ENCODE measurements around the gene VEPH1. TPM values are rescaled to one million over a fixed set of nuclear protein-coding genes. Genes with fewer than 3 reads are reported as not detected.

VEPH1 gene
- total and polyA plus RNA-seq, 9 of the 15 experiments (the other 6 are each of a cell fraction or from before 2014, with no cell fraction given), result 4.5 to 15.6 (median 5.8) TPM

DNA sequence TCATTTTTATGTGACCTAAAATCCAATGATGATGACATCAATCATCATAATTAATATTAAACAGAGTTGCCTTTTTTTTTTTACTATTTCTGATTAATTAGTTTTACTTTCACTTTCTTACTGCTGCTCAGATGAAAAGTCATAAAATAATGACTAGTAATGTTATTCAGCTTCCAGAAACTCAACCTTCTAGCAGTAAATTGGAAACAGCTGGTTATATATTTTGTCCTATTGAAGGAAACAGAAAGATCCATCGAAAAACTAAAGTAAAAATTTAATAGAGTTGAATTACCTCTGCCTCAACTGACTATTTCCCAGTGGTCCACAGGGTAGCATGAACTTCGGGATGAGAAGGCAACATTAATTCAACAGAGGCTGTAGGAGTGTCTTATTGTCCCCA lies 173.7 kb downstream of the VEPH1 start (continued):
- TF ChIP-seq, protein P1, sequence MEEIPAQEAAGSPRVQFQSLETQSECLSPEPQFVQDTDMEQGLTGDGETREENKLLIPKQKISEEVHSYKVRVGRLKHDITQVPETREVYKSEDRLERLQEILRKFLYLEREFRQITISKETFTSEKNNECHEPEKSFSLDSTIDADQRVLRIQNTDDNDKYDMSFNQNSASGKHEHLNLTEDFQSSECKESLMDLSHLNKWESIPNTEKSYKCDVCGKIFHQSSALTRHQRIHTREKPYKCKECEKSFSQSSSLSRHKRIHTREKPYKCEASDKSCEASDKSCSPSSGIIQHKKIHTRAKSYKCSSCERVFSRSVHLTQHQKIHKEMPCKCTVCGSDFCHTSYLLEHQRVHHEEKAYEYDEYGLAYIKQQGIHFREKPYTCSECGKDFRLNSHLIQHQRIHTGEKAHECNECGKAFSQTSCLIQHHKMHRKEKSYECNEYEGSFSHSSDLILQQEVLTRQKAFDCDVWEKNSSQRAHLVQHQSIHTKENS (CRISPR knock-in tag; IDR thresholded peaks at IDR 0.05), result no peak

DNA sequence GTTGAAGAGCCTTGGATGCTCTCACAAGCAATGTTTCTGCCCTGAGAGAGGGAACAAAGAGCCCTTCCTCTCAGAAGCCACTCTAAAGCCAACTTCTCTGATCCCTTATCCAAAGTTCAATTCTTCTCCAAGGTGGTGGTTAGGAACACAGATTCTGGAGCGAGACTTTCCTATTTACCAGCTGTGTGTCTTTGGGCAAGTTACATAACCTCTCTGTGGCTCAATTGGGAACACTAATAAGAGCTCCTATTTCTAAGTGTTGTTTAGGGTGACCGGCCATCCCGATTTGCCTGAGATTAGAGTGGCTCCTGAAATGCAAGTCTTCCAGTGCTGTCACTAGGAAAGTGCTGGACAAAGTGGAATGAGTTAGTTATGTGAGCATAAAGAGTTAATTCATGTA lies 175.4 kb downstream of the VEPH1 start:
- Histone ChIP-seq H4K20me1 (replicated peaks; ENCODE audit: control insufficient read depth, insufficient read depth, low read length) (no peaks in the 10 kb centered on the region), H3K9me3 (replicated peaks; ENCODE audit: control insufficient read depth, insufficient read depth, low read depth, low read length) (no peaks in the 10 kb centered on the region), H3K4me3 (no peak overlapping the region), H3K4me1 (replicated peaks in 1 of 2; ENCODE audit: control insufficient read depth in 2 of 2, insufficient read depth in 2 of 2, low read length in 2 of 2) (no peaks in the 10 kb centered on the region), H2AFZ (ENCODE audit: low read depth, low read length) (no peak overlapping the region), H3K9me1 (ENCODE audit: control insufficient read depth, insufficient read depth, low read length) (no peaks in the 10 kb centered on the region), H3K27ac (ENCODE audit: extremely low read depth, low read depth, low read length) (no peak overlapping the region), H3K4me2 (ENCODE audit: insufficient read depth, low read length) (no peak overlapping the region), H3K36me3 (ENCODE audit: control insufficient read depth, insufficient read depth, low read length) (no peaks in the 10 kb centered on the region), H3K27me3 (ENCODE audit: control insufficient read depth in 2 of 2, insufficient read depth in 2 of 2, low read length in 2 of 2) (no peaks in the 10 kb centered on the region), H3K9ac (ENCODE audit: insufficient read depth in 1 of 2, low read depth in 2 of 2, low read length in 2 of 2) (no peak overlapping the region), H3K79me2 (ENCODE audit: control insufficient read depth, insufficient read depth, low read length) (no peaks in the 10 kb centered on the region)
- no TSS peak for BruUV-seq (replicated peaks)
- in situ Hi-C loops (cut with MboI) (no loop called here), intact Hi-C loops (cut with micrococcal nuclease) (no loop called here)
- FAIRE-seq (no peak), ATAC-seq (no peak), DNase-seq (ENCODE audit: extremely low read depth in 1 of 4, low spot score in 3 of 4) (no peak)
- CTCF ChIA-PET (ENCODE audit: low intra/inter-chr PET ratio), result no interaction called here
- POLR2A ChIA-PET, result interaction anchor here (1.5 kb wide), 1 partner anchor 26 kb away, joined by 3 read pairs; no protein-coding TSS in a partner anchor
- 0% methylated on average over 3 of the region's 3 CpGs for WGBS (ENCODE audit: insufficient coverage, low coverage, missing lambda C conversion rate)
- peak; percentile 79 for TF ChIP-seq RBM25 (IDR thresholded peaks at IDR 0.05; ENCODE audit: low read depth, low read length, severe bottlenecking)
- no peak for TF ChIP-seq SIN3A (IDR thresholded peaks at IDR 0.05; ENCODE audit: borderline replicate concordance in 2 of 2, control insufficient read depth in 1 of 2, low read depth in 2 of 2, low read length in 2 of 2)
- TF ChIP-seq SRSF9 (IDR thresholded peaks at IDR 0.05; ENCODE audit: borderline replicate concordance, low read depth, low read length), result no peak
- TF ChIP-seq ARNT (IDR thresholded peaks at IDR 0.05), result no peak
- TF ChIP-seq ZBTB7A (IDR thresholded peaks at IDR 0.05; ENCODE audit: borderline replicate concordance, control insufficient read depth, low read depth, low read length), result no peak
- peak; percentile 67 for TF ChIP-seq ZFP36 (IDR thresholded peaks at IDR 0.05; ENCODE audit: low read depth, low read length, partially characterized antibody)
- TF ChIP-seq SRSF7 (optimal IDR thresholded peaks at IDR 0.05; ENCODE audit: low read depth, low read length), result no peak
- TF ChIP-seq, protein P2, sequence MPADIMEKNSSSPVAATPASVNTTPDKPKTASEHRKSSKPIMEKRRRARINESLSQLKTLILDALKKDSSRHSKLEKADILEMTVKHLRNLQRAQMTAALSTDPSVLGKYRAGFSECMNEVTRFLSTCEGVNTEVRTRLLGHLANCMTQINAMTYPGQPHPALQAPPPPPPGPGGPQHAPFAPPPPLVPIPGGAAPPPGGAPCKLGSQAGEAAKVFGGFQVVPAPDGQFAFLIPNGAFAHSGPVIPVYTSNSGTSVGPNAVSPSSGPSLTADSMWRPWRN (IDR thresholded peaks at IDR 0.05; ENCODE audit: low read depth), result no peak
- TF ChIP-seq, protein P3, sequence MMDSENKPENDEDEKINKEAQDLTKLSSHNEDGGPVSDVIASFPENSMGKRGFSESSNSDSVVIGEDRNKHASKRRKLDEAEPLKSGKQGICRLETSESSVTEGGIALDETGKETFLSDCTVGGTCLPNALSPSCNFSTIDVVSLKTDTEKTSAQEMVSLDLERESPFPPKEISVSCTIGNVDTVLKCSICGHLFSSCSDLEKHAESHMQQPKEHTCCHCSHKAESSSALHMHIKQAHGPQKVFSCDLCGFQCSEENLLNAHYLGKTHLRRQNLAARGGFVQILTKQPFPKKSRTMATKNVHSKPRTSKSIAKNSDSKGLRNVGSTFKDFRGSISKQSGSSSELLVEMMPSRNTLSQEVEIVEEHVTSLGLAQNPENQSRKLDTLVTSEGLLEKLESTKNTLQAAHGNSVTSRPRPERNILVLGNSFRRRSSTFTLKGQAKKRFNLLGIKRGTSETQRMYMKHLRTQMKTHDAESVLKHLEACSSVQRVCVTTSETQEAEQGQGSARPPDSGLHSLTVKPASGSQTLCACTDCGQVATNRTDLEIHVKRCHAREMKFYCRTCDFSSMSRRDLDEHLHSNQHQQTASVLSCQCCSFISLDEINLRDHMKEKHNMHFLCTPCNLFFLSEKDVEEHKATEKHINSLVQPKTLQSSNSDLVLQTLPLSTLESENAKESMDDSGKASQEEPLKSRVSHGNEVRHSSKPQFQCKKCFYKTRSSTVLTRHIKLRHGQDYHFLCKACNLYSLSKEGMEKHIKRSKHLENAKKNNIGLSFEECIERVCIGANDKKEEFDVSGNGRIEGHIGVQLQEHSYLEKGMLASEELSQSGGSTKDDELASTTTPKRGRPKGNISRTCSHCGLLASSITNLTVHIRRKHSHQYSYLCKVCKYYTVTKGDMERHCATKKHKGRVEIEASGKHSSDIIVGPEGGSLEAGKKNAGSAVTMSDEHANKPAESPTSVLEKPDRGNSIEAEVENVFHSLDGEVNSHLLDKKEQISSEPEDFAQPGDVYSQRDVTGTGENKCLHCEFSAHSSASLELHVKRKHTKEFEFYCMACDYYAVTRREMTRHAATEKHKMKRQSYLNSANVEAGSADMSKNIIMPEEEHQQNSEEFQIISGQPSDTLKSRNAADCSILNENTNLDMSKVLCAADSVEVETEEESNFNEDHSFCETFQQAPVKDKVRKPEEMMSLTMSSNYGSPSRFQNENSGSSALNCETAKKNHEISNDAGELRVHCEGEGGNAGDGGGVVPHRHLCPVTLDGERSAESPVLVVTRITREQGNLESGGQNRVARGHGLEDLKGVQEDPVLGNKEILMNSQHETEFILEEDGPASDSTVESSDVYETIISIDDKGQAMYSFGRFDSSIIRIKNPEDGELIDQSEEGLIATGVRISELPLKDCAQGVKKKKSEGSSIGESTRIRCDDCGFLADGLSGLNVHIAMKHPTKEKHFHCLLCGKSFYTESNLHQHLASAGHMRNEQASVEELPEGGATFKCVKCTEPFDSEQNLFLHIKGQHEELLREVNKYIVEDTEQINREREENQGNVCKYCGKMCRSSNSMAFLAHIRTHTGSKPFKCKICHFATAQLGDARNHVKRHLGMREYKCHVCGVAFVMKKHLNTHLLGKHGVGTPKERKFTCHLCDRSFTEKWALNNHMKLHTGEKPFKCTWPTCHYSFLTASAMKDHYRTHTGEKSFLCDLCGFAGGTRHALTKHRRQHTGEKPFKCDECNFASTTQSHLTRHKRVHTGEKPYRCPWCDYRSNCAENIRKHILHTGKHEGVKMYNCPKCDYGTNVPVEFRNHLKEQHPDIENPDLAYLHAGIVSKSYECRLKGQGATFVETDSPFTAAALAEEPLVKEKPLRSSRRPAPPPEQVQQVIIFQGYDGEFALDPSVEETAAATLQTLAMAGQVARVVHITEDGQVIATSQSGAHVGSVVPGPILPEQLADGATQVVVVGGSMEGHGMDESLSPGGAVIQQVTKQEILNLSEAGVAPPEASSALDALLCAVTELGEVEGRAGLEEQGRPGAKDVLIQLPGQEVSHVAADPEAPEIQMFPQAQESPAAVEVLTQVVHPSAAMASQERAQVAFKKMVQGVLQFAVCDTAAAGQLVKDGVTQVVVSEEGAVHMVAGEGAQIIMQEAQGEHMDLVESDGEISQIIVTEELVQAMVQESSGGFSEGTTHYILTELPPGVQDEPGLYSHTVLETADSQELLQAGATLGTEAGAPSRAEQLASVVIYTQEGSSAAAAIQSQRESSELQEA (IDR thresholded peaks at IDR 0.05; ENCODE audit: low read depth), result no peak
- no peak for TF ChIP-seq ZNF695 (CRISPR knock-in tag; IDR thresholded peaks at IDR 0.05)
